Measurements from ENCODE around the gene DZIP1L.

The DZIP1L gene

GRCh38 chr3:138127636-138128365 lies 12.4 kb upstream of the DZIP1L start:
- H3K4me3 ChIP-seq (ENCODE audit: low read depth, low read length), result no peak overlapping the region
- in situ Hi-C loops (cut with HindIII; ENCODE audit: low sequenced_read_pairs), result no loop called here
- TF ChIP-seq CTCF (IDR thresholded peaks at IDR 0.05; ENCODE audit: low read depth, low read length, missing control alignments), result no peak
- DNase-seq (ENCODE audit: low read depth), result no peak

GRCh38 chr3:138125548-138126221 lies 10.3 kb upstream of the DZIP1L start:
- TF ChIP-seq CTCF (IDR thresholded peaks at IDR 0.05; ENCODE audit: low read depth, low read length, missing control alignments), result no peak
- no peak overlapping the region for H3K4me3 ChIP-seq (ENCODE audit: low read depth, low read length)
- DNase-seq (ENCODE audit: low read depth), result no peak
- in situ Hi-C loops (cut with HindIII; ENCODE audit: low sequenced_read_pairs), result no loop called here

- no peak overlapping the region for H3K4me3 ChIP-seq (ENCODE audit: low read depth, low read length)
- in situ Hi-C loops (cut with HindIII; ENCODE audit: low sequenced_read_pairs), result no loop called here
- DNase-seq (ENCODE audit: low read depth), result no peak
- no peak for TF ChIP-seq CTCF (IDR thresholded peaks at IDR 0.05; ENCODE audit: low read depth, low read length, missing control alignments)
Measured at GRCh38 chr3:138124706-138125355, 9.4 kb upstream of the DZIP1L start.

GRCh38 chr3:138124188-138124587 lies 8.8 kb upstream of the DZIP1L start:
- in situ Hi-C loops (cut with HindIII; ENCODE audit: low sequenced_read_pairs), result no loop called here
- TF ChIP-seq CTCF (IDR thresholded peaks at IDR 0.05; ENCODE audit: low read depth, low read length, missing control alignments), result no peak
- no peak for DNase-seq (ENCODE audit: low read depth)
- H3K4me3 ChIP-seq (ENCODE audit: low read depth, low read length), result no peak overlapping the region

GRCh38 chr3:138119423-138119766 lies 4.0 kb upstream of the DZIP1L start:
- no peak for DNase-seq (ENCODE audit: low read depth)
- H3K4me3 ChIP-seq (ENCODE audit: low read depth, low read length), result no peak overlapping the region
- no peak for TF ChIP-seq CTCF (IDR thresholded peaks at IDR 0.05; ENCODE audit: low read depth, low read length, missing control alignments)
- in situ Hi-C loops (cut with HindIII; ENCODE audit: low sequenced_read_pairs), result no loop called here

- in situ Hi-C loops (cut with HindIII; ENCODE audit: low sequenced_read_pairs), result no loop called here
- no peak overlapping the region for H3K4me3 ChIP-seq (ENCODE audit: low read depth, low read length)
- TF ChIP-seq CTCF (IDR thresholded peaks at IDR 0.05; ENCODE audit: low read depth, low read length, missing control alignments), result peak; percentile 90
- peak; percentile 53 for DNase-seq (ENCODE audit: low read depth)
Measured at GRCh38 chr3:138118612-138119422, 3.4 kb upstream of the DZIP1L start.

All from astrocyte of the cerebellum (primary cell).